ENCODE measurements around the gene WASHC4.

The WASHC4 gene

GRCh38 chr12:105076913-105077312, 30.6 kb upstream of the WASHC4 start:
- ATAC-seq (ENCODE audit: insufficient read depth, low read depth) (no peak), DNase-seq (no peak)
- TF ChIP-seq EZH2 (IDR thresholded peaks at IDR 0.05; ENCODE audit: borderline replicate concordance, low read depth, low read length, severe bottlenecking) (no peak), CTCF (IDR thresholded peaks at IDR 0.05; ENCODE audit: borderline replicate concordance, extremely low read depth, low read length, poor library complexity, severe bottlenecking) (no peak)
- Histone ChIP-seq H3K4me2 (ENCODE audit: insufficient read depth, low read length) (no peak overlapping the region), H4K20me1 (ENCODE audit: insufficient read depth, low read length) (no peaks in the 10 kb centered on the region), H3K4me1 (ENCODE audit: insufficient read depth, low read length) (no peaks in the 10 kb centered on the region), H3K36me3 (ENCODE audit: insufficient read depth, low read length) (no peaks in the 10 kb centered on the region), H3K9ac (ENCODE audit: low read depth, low read length) (no peak overlapping the region), H3K27ac (ENCODE audit: low read length) (no peak overlapping the region), H3K79me2 (ENCODE audit: insufficient read depth, low read length) (no peaks in the 10 kb centered on the region), H3K4me3 (ENCODE audit: low read depth in 1 of 2, low read length in 2 of 2) (no peak overlapping the region), H3K27me3 (ENCODE audit: insufficient read depth, low read length, poor library complexity) (no peaks in the 10 kb centered on the region), H2AFZ (ENCODE audit: low read depth, low read length) (no peak overlapping the region), H3K9me3 (ENCODE audit: insufficient read depth, low read length, severe bottlenecking) (no peaks in the 10 kb centered on the region)

GRCh38 chr12:105077435-105077834, 30.1 kb upstream of the WASHC4 start:
- H4K20me1 ChIP-seq (ENCODE audit: insufficient read depth, low read length): no peaks in the 10 kb centered on the region
- no peaks in the 10 kb centered on the region for H3K79me2 ChIP-seq (ENCODE audit: insufficient read depth, low read length)
- no peaks in the 10 kb centered on the region for H3K9me3 ChIP-seq (ENCODE audit: insufficient read depth, low read length, severe bottlenecking)
- no peak overlapping the region for H3K9ac ChIP-seq (ENCODE audit: low read depth, low read length)
- ATAC-seq (ENCODE audit: insufficient read depth, low read depth) (no peak), DNase-seq (no peak)
- H3K27me3 ChIP-seq (ENCODE audit: insufficient read depth, low read length, poor library complexity): no peaks in the 10 kb centered on the region
- H3K4me2 ChIP-seq (ENCODE audit: insufficient read depth, low read length): no peak overlapping the region
- no peaks in the 10 kb centered on the region for H3K36me3 ChIP-seq (ENCODE audit: insufficient read depth, low read length)
- H3K4me3 ChIP-seq (ENCODE audit: low read depth in 1 of 2, low read length in 2 of 2): no peak overlapping the region
- no peaks in the 10 kb centered on the region for H3K4me1 ChIP-seq (ENCODE audit: insufficient read depth, low read length)
- TF ChIP-seq EZH2 (IDR thresholded peaks at IDR 0.05; ENCODE audit: borderline replicate concordance, low read depth, low read length, severe bottlenecking) (no peak), CTCF (IDR thresholded peaks at IDR 0.05; ENCODE audit: borderline replicate concordance, extremely low read depth, low read length, poor library complexity, severe bottlenecking) (no peak)
- H2AFZ ChIP-seq (ENCODE audit: low read depth, low read length): no peak overlapping the region
- no peak overlapping the region for H3K27ac ChIP-seq (ENCODE audit: low read length)

DNA sequence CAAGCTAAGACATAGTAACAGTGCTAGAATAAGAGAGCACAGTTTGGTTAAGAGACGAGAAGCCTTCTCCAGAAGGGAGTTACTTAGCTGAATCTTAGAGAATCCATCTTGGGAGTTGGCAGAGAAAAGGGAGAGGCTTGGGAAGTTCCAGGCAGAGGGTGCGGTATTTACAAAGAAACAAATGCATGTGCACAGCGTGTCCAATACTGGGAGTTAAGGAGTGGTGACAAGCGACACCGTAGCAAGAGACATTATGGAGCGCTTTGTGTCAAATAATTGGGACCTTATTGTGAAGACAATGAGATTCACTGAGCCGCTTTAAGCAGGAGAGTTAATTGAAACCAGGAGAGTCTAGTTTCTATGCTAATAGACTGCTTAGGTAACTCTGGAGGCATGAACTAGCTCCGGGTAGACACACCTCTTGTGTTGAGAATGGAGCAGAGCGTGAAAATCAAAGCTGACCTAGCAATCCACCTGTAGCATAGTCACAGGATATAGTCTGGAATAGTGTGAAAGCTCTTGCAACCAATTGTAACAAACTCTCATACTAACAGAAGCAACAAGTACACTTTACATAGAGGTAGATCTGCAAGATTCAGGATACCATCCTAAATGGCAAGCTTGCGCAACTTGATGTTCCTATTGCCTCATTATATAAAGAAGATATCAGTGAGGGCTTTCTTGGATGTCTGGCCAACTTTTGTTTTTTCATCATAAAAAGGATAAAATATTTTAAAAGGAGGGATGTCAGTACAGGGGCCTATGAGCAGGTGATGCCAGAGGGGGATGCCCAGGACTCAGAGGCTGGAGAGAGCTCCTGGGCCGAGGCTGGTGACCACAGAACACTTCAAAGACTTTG, 28.6 kb upstream of the WASHC4 start:
- DNase-seq: no peak
- H3K79me2 ChIP-seq (ENCODE audit: insufficient read depth, low read length): no peaks in the 10 kb centered on the region

More for the DNA sequence above, 28.6 kb upstream of the WASHC4 start:
- Histone ChIP-seq H2AFZ (ENCODE audit: low read depth, low read length) (no peak overlapping the region), H3K4me2 (ENCODE audit: insufficient read depth, low read length) (no peak overlapping the region), H3K4me1 (ENCODE audit: insufficient read depth, low read length) (no peaks in the 10 kb centered on the region), H3K9ac (ENCODE audit: low read depth, low read length) (no peak overlapping the region), H3K4me3 (ENCODE audit: low read depth in 1 of 2, low read length in 2 of 2) (no peak overlapping the region), H3K36me3 (ENCODE audit: insufficient read depth, low read length) (no peaks in the 10 kb centered on the region), H4K20me1 (ENCODE audit: insufficient read depth, low read length) (no peaks in the 10 kb centered on the region), H3K9me3 (ENCODE audit: insufficient read depth, low read length, severe bottlenecking) (no peaks in the 10 kb centered on the region), H3K27ac (ENCODE audit: low read length) (no peak overlapping the region), H3K27me3 (ENCODE audit: insufficient read depth, low read length, poor library complexity) (no peaks in the 10 kb centered on the region)
- TF ChIP-seq EZH2 (IDR thresholded peaks at IDR 0.05; ENCODE audit: borderline replicate concordance, low read depth, low read length, severe bottlenecking) (no peak), CTCF (IDR thresholded peaks at IDR 0.05; ENCODE audit: borderline replicate concordance, extremely low read depth, low read length, poor library complexity, severe bottlenecking) (no peak)
- no peak for ATAC-seq (ENCODE audit: insufficient read depth, low read depth)
